Glomerular visceral epithelial cell (primary cell): Measurements from ENCODE around the gene IFRD2.
"Not testable (repeated sequence)": the region's sequence is repeated elsewhere in the genome, so short reads cannot be mapped to it uniquely, and the experiment has no call there.

Experiments
- DNase-seq: peaks from one replicate; pipeline ENCODE4 v3.0.0-alpha.2; 2016; ENCODE audit errors: extremely low spot score

Gene IFRD2

DNA sequence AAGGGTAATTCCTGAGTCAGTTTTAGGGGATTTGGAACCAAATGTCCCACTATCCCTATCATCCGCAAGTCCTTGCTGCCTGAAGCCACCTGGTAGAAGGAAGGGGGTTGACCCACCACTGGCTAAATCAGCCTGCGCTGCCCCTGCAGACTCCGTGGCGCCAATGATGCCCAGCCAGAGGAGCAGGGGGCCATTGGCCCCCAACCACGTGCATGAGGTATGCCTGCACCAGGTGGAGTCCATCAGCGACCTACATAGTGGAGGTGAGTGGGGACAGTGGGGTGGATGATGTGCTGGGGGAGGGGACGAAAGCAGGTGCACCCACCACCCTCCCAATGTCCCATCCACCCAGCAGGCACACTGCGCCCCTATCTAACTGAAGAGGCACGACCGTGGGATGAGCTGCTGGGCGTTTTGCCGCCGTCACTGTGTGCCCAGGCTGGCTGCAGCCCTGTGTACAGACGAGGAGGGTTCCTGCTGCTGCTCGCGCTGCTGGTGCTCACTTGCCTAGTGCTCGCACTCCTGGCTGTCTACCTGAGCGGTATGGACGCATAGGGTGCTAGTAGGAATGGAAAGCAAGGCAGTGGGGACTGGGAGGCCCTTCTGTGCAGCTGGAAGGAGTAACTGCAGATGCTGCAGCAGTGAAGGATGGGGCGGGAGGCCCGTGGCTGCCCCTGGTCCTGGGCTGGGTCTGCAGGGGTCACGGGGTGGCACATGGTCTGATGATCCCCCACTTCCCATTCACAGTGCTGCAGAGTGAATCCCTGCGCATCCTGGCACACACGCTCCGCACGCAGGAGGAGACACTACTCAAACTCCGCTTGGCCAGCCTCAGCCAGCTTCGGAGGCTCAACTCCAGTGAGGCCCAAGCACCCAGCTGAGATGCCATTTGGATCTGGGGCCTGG is 5.7 kb downstream of the IFRD2 start:
- no peak for DNase-seq

DNA sequence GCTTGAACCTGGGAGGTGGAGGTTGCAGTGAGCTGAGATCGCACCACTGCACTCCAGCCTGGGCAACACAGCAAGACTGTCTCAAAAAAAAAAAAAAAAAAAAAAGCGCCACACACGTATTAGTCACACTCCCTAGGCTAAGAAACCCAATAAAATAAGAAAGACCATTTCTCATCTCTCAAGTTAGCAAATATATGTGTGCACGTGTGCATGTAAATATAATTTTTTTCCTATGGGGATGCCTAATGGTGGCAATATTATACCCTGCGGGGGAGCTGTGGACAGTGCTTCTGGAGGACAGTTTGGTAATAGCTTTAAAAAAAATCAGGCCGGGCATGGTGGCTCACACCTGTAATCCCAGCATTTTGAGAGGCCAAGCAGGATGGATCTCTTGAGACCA is 8.1 kb downstream of the IFRD2 start:
- not testable (repeated sequence) for DNase-seq

DNA sequence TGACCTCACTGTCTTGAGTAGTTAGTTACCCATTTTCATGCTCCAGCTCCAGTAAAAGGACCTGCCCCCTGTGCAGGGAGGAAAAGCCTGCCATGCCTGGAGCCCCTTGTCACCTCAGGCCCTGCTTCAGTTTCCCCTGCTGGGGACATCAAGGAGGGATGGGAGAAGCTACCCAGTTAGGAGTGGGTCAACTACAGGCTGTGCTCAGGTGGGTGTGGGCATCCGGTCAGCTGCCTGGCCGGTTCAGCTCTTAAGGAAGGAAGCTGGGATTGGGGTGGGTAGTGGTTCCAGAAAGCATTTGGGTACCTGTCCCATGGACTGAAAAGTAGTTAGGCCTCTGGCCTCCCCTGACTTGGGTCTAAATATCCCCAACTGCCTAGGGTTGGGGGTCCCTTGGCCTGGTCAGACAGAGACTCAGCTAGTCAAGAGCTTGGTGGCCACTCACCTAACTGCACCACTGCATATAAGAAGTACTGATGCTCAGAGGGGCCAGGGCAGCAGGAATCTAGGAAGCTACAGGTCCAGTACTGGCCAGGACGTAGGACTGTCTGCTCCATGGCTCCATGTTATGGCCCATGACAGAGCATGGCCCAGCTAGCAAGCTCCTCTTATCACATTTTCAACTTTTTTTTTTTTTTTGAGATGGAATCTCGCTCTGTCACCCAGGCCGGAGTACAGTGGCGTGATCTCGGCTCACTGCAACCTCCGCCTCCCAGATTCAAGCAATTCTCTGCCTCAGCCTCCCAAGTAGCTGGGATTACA is 12.8 kb downstream of the IFRD2 start:
- no peak for DNase-seq

DNA sequence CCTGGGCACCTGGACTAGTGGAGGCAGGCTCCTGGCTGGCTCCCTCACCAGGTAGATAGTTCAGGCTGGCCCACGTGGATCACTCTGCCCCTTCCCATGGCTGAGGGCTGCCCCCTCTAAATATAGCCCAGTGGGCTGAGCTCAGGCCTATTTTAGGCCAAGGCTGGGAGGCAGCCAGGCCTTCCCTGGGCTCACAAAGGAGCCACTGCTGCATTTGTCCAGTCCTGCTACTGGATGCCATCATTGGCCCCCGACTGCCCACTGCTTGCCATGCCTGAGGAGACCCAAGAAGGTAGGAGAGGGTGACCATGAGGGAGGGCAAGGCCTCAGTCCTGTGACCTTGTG is 13.4 kb downstream of the IFRD2 start, which contains the start of gene LSMEM2:
Gene LSMEM2, plus strand, starts transcription at position 208 of the 345 bp plus-strand sequence. Its CDS starts 27 bp downstream, at position 235.
- no peak for DNase-seq

DNA sequence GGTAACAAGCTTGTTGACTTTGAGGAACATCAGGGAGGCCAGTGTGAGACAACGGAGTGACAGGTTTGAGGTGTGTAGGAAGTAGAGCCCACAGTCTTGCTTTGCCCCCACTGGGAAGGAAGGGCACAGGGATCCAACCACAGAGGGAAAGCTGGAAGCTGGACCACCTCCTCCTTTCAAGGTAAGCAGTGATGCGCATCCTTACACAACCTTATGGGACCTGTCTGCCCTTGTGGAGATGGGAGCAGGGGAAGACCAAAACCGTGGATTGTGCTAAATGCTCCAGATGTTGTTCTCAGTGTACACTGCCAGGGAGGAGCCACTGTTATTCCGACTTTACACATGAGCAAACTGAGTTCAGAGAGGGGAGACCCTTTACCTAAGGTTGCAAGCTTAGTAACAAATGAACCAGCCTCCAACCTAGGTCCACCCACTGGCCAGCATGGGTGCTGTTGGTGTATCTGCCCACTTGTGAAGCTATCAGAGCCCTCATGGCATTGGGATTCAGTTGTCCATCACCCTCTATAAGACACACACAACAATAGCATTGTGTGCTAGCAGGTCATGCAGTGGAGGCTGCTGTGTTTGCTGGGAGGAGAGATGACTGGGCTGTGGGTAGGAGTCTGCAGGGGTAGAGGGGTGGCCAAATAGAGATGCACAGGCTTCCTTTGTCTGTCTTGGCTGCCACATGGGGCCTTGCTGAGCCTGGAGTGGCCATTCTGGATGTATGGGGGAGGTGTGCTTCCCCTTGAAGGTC is 13.9 kb downstream of the IFRD2 start:
- no peak for DNase-seq

DNA sequence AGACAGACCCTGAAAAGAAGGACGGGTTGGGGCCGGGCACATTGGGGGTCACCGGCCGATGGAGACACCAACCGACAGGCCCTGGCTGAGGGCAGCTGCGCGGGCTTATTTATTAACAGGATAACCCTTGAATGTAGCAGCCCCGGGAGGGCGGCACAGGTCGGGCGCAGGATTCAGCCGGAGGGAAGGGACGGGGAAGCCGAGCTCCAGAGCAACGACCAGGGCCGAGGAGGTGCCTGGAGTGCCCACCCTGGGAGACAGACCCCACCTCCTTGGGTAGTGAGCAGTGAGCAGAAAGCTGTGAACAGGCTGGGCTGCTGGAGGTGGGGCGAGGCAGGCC is 15.5 kb downstream of the IFRD2 start:
- DNase-seq: no peak

DNA sequence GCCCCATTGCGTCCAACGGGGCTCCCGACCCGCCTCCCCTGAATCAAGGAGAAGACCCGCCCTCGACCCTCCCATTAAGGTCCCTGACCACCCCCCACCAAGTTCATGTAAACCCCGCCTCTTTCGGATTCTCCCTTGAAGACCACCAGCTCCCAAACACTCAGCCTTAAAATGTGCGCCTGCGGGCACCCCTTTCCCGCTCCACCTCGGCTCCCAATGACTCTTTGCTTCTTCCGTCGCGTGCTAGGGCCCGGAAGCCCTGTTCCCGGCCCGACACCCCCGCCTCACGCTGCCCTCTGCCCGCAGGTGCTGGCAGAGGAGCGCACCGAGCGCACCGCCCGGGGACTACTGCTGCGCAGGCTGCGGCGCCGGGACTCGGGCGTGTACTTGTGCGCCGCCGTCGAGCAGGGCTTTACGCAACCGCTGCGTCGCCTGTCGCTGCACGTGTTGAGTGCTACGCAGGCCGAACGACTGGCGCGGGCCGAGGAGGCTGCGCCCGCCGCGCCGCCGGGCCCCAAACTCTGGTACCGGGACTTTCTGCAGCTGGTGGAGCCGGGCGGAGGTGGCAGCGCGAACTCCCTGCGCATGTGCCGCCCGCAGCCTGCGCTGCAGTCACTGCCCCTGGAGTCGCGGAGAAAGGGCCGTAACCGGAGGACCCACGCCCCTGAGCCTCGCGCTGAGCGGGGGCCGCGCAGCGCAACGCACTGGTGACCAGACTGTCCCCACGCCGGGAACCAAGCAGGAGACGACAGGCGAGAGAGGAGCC is 16.1 kb downstream of the IFRD2 start:
- no peak for DNase-seq

DNA sequence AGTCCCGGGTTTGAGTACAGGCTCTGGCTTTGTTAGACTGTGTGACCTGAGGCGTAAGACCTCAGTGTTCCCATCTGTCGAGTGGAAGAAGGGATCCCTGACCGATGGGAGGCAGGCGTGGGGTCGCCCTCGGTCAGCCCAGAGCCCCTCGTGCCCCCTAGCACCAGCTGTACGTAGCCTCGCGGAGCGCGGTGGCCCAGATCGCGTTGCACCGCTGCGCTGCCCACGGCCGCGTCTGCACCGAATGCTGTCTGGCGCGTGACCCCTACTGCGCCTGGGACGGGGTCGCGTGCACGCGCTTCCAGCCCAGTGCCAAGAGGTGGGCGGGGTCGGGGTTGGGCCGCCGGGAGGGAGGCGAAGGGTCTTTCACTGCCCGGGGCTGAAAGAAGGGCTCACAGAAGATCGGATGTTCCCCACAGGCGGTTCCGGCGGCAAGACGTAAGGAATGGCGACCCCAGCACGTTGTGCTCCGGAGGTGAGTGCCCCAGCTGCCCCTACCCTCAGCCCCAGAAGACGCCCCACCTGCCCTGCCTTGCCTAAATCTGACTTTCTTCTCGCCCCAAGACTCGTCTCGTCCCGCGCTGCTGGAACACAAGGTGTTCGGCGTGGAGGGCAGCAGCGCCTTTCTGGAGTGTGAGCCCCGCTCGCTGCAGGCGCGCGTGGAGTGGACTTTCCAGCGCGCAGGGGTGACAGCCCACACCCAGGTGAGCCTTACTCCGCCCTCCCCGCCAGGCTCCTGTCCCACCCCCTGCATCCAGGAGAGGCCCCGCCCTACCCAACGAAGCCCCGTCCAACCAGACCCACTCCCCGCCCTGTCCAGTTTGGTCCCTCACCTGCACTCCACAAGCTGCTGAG is 16.9 kb downstream of the IFRD2 start:
- DNase-seq: no peak

DNA sequence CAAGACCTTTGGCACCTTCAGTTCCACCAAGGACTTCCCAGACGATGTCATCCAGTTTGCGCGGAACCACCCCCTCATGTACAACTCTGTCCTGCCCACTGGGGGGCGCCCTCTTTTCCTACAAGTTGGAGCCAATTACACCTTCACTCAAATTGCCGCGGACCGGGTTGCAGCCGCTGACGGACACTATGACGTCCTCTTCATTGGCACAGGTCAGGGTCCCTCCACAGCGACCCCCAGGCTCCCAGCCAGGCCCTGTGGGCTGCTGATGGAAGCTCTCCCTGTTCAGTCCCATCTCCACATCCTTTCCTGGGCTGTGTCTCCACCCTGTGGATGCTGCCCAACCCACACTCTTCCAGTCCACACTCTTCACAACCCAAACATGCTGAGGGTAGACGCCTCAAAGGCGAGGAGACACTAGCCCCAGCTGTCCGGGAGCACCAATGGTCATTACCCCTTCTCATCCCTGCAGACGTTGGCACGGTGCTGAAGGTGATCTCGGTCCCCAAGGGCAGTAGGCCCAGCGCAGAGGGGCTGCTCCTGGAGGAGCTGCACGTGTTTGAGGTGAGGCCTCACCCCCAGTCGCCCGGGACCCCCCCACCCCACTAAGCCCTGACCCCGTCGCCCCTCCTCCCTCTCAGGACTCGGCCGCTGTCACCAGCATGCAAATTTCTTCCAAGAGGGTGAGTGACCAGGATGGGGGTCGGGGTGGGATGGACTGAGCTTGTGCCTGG is 17.7 kb downstream of the IFRD2 start:
- peak; percentile 50 for DNase-seq

DNA sequence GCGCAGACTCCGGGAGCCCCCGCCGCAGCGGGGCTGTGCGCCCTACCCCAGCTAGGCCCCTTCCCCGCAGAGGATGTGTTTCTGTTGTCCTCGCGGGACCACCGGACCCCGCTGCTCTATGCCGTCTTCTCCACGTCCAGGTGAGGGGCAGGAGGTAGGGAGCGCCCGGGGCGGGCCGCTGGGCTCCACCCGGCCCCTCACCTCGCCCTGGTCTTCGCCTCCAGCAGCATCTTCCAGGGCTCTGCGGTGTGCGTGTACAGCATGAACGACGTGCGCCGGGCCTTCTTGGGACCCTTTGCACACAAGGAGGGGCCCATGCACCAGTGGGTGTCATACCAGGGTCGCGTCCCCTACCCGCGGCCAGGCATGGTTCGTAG is 18.6 kb downstream of the IFRD2 start:
- no peak for DNase-seq

DNA sequence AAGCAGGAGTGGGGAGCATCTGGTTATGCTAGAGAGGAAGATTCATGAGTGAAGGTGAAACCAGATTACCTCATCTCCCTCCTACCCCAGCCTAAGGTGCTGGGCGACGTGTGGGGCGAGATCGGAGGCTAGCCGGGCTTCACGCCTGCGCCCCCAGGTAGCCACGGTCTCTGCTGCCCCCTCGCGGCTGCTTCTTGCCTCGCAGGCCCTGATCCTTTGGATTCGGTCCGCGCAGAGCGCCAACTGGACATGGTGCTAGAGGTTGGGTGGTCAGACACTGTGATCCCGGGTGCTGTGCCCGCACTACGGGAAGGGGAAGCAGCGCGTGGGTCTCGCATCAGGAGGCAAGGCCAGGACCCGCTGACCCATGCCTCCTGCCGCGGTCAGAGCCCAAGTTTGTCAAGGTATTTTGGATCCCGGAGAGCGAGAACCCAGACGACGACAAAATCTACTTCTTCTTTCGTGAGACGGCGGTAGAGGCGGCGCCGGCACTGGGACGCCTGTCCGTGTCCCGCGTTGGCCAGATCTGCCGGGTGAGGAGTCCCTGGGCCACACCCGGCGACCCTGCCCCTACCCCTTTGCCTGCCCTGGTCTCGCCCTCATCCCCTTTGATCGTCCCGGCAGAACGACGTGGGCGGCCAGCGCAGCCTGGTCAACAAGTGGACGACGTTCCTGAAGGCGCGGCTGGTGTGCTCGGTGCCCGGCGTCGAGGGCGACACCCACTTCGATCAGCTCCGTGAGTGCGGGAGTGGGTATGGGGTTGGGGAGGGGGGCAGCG is 19.1 kb downstream of the IFRD2 start:
- peak; percentile 85 for DNase-seq

DNA sequence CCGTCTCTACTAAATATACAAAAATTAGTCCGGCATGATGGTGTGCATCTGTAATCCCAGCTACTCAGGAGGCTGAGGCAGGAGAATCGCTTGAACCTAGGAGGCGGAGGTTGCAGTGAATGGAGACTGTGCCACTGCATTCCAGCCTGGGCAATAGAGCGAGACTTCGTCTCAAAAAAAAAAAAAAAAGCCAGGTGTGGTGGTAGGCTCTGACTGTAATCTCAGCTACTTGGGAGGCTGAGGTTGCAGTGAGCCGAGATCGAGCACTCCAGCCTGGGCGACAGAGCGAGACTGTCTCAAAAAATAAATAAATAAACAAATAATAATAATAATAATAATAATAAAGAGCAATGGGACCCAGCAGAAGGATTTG is 19.7 kb downstream of the IFRD2 start:
- not testable (repeated sequence) for DNase-seq

DNA sequence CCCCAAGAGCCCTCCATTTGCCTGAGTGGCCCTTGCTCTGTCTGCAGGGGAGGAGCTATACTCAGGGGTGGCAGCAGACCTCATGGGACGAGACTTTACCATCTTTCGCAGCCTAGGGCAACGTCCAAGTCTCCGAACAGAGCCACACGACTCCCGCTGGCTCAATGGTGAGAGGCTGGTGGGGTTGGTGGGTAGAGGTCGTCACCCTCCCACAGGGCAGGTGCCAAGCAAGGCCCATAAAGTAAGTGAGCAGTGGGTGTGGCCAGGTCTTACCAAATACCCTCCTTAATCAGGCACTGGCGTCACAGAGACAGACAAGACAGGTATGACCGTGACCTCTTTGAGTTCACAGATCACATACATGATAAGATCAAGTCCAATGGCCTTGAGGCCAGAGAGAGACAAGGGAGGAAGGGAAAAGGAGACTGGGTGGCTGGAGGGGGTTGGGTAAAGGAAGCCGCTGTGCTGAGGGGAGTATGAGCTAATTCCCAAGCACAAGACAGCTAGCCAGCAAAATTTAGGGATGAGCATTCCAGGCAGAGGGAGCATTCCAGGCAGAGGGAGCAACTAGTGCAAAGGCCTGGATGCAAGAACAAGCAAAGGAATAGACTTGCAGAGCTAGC is 20.8 kb downstream of the IFRD2 start:
- no peak for DNase-seq

DNA sequence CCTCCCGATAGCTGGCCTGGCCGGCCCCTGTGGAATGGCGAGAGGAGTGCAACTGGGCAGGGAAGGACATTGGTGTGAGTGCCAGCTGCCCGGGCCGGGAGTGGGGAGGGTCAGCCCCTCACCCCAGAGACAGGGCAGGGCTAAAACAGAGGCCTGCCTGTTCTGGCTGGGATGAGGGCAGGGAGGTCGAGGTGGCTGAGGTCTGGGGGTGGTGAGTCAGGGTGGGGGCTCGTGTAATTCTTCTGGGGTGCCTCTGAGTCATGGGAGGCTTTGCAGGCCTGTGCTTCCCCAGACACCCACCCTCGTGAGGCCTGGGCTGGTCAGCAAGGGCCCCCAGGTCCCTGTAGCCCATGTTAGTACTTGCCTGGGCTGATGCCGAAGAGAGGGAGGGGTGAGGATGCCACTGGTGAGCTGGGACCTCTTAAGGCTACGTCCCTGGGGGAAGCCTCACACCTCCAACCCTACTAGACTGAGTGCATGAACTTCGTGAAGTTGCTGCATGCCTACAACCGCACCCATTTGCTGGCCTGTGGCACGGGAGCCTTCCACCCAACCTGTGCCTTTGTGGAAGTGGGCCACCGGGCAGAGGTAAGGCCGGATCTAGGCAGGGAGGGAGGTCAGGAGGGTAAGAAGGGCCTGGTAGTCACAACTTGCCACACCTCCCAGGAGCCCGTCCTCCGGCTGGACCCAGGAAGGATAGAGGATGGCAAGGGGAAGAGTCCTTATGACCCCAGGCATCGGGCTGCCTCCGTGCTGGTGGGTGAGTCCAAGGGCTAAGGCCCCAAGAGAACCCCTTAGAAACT is 21.6 kb downstream of the IFRD2 start:
- DNase-seq: no peak

DNA sequence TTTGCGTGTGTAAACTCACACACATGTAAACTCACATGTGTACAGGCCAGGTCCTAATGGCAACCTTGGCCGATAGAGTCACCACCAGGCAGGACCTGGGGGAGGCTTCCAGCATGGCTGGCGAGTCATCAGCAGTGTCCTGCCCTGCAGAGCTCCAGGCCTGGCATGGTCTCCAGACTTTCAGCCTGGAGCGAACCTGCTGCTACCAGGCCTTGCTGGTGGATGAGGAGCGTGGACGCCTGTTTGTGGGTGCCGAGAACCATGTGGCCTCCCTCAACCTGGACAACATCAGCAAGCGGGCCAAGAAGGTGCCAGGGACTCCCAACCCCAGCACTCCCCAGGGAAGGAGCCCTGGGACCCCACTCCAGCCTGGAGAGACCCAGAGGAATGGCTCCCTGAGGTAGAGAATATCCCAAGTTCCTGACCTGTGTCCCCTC is 22.2 kb downstream of the IFRD2 start:
- peak; percentile 62 for DNase-seq

DNA sequence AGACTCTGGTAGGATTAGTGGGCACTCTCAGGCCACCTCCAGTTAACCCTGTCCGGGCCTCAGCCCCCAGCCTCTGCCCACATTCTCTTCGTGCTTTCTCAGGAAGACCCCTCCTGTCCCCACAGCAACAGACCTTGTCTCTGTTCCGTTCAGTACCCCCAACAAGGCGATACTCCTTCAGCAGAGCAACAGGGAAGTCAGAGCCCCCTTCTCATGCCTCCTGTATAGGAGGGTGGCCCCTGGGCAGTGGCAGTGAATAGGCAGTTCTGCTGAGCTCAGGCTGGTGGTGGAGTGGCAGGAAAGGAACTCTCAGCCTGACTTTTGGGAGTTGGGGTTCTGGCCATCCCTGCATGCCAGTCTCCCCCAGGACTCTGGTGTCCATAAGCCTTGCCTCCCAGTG is 22.8 kb downstream of the IFRD2 start:
- no peak for DNase-seq

DNA sequence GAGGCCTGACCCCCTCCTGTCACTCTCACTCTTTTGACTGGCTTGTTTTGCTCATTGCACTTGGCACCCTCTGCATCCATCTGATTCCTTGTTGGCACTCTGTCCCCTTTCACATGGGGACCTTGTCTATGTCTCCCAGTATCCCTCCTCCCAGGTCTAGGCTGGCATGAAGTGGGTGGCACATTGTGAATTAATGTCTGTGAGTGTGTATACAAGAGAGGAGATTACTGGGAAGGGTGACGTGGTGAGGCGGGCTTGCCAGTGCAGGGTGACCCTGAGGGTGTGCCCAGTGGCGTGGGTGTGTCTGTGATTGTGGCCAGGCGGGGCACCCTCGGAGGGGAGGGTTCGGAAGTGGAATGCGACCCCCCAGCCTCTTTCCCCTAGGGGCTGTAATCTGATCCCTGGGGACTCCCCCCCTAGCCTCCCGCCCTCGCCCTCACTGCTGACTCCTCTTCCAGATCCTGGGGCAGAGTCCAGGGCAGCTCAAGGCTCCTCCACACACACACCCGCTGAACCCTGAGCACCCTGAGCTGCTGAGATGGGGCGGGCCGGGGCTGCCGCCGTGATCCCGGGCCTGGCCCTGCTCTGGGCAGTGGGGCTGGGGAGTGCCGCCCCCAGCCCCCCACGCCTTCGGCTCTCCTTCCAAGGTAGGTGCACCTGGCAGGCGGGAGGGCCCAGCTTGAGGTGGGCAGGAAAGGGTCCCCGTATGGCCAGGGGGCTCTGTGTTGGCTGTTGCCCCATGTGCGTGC is 23.4 kb downstream of the IFRD2 start, which contains the start of gene SEMA3B:
Gene SEMA3B, plus strand, starts transcription at position 445 of the 749 bp plus-strand sequence. Its CDS starts 94 bp downstream, at position 539.
- peak; percentile 84 for DNase-seq
